ENCODE data around the gene WDR13. TPM values are rescaled to one million over a fixed set of nuclear protein-coding genes. Genes with fewer than 3 reads are reported as not detected.
A peak's percentile ranks its signal among the peaks of the same experiment; 100 is the strongest.

The WDR13 gene
- total RNA-seq, 2 donors from 2014 or later, result 51.3 to 51.9 TPM

GRCh38 chrX:48601741-48602394, 4.6 kb downstream of the WDR13 start:
- Mint-ChIP-seq H3K36me3 (ENCODE audit: low read depth) (peaks cover 29% of the 10 kb centered on the region), H3K4me1 (peaks cover 2% of the 10 kb centered on the region)
- 84 to 100% methylated on average over 3 to 16 of the region's 17 CpGs for WGBS, 2 experiments (ENCODE audit: insufficient coverage in 1 of 2, insufficient read length in 1 of 2)

GRCh38 chrX:48604701-48605100, 7.4 kb downstream of the WDR13 start:
- Mint-ChIP-seq H3K4me3 (no peak overlapping the region), H3K9me3 (peaks cover 67% of the 10 kb centered on the region), H3K36me3 (ENCODE audit: low read depth) (peaks cover 27% of the 10 kb centered on the region), H3K4me1 (no peaks in the 10 kb centered on the region), H3K27me3 (ENCODE audit: insufficient read depth) (no peaks in the 10 kb centered on the region), H3K27ac (no peak overlapping the region)
- WGBS, 2 experiments (ENCODE audit: insufficient coverage in 1 of 2, insufficient read length in 1 of 2), result 93 to 98% methylated on average over 7 to 16 of the region's 16 CpGs
- DNase-seq, result no peak
- H3K9me3 ChIP-seq (ENCODE audit: control insufficient read depth, low read length), result no peaks in the 10 kb centered on the region
- TF ChIP-seq, protein P1, sequence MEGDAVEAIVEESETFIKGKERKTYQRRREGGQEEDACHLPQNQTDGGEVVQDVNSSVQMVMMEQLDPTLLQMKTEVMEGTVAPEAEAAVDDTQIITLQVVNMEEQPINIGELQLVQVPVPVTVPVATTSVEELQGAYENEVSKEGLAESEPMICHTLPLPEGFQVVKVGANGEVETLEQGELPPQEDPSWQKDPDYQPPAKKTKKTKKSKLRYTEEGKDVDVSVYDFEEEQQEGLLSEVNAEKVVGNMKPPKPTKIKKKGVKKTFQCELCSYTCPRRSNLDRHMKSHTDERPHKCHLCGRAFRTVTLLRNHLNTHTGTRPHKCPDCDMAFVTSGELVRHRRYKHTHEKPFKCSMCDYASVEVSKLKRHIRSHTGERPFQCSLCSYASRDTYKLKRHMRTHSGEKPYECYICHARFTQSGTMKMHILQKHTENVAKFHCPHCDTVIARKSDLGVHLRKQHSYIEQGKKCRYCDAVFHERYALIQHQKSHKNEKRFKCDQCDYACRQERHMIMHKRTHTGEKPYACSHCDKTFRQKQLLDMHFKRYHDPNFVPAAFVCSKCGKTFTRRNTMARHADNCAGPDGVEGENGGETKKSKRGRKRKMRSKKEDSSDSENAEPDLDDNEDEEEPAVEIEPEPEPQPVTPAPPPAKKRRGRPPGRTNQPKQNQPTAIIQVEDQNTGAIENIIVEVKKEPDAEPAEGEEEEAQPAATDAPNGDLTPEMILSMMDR (conservative IDR thresholded peaks at IDR 0.05), result no peak
- H3K36me3 ChIP-seq (ENCODE audit: control insufficient read depth, insufficient read depth, low read length), result peaks cover 4% of the 10 kb centered on the region
- no peaks in the 10 kb centered on the region for H3K27me3 ChIP-seq (ENCODE audit: control insufficient read depth, insufficient read depth, low read length, poor library complexity, severe bottlenecking)
- H3K4me1 ChIP-seq (ENCODE audit: control insufficient read depth, insufficient read depth, low read length), result no peaks in the 10 kb centered on the region
- no peak overlapping the region for H3K9ac ChIP-seq (ENCODE audit: extremely low read depth, low read length, poor library complexity, severe bottlenecking)
- no peak overlapping the region for H3K4me3 ChIP-seq (ENCODE audit: low read length)
- no peak overlapping the region for H3K27ac ChIP-seq (ENCODE audit: low read depth, low read length)

More at GRCh38 chrX:48601741-48602394, 4.6 kb downstream of the WDR13 start:
- peaks cover 4% of the 10 kb centered on the region for H3K4me1 ChIP-seq (ENCODE audit: control insufficient read depth, insufficient read depth, low read length)
- no peak for DNase-seq
- H3K36me3 ChIP-seq (ENCODE audit: control insufficient read depth, insufficient read depth, low read length), result peaks cover 8% of the 10 kb centered on the region
- no peaks in the 10 kb centered on the region for H3K27me3 ChIP-seq (ENCODE audit: control insufficient read depth, insufficient read depth, low read length, poor library complexity, severe bottlenecking)
- no peaks in the 10 kb centered on the region for H3K27me3 Mint-ChIP-seq (ENCODE audit: insufficient read depth)
- TF ChIP-seq, protein P1 (conservative IDR thresholded peaks at IDR 0.05), result no peak
- no peak overlapping the region for H3K27ac Mint-ChIP-seq
- H3K4me3 Mint-ChIP-seq, result no peak overlapping the region
- peaks cover 72% of the 10 kb centered on the region for H3K9me3 Mint-ChIP-seq
- H3K9ac ChIP-seq (ENCODE audit: extremely low read depth, low read length, poor library complexity, severe bottlenecking), result no peak overlapping the region
- no peak overlapping the region for H3K27ac ChIP-seq (ENCODE audit: low read depth, low read length)
- no peak overlapping the region for H3K4me3 ChIP-seq (ENCODE audit: low read length)
- H3K9me3 ChIP-seq (ENCODE audit: control insufficient read depth, low read length), result no peaks in the 10 kb centered on the region

- H3K4me1 ChIP-seq (ENCODE audit: control insufficient read depth, insufficient read depth, low read length), result no peaks in the 10 kb centered on the region
- H3K9me3 ChIP-seq (ENCODE audit: control insufficient read depth, low read length), result no peaks in the 10 kb centered on the region
- no peaks in the 10 kb centered on the region for H3K27me3 ChIP-seq (ENCODE audit: control insufficient read depth, insufficient read depth, low read length, poor library complexity, severe bottlenecking)
- peaks cover 23% of the 10 kb centered on the region for H3K36me3 Mint-ChIP-seq (ENCODE audit: low read depth)
- H3K27ac ChIP-seq (ENCODE audit: low read depth, low read length), result no peak overlapping the region
- H3K4me3 ChIP-seq (ENCODE audit: low read length), result no peak overlapping the region
- WGBS, 2 experiments (ENCODE audit: insufficient coverage in 1 of 2, insufficient read length in 1 of 2), result 86% methylated on average over 6 of the region's 6 CpGs; no CpG with 5 or more reads in 1 of the 2 experiments
- H3K27ac Mint-ChIP-seq, result no peak overlapping the region
- no peaks in the 10 kb centered on the region for H3K27me3 Mint-ChIP-seq (ENCODE audit: insufficient read depth)
- no peaks in the 10 kb centered on the region for H3K4me1 Mint-ChIP-seq
- H3K9ac ChIP-seq (ENCODE audit: extremely low read depth, low read length, poor library complexity, severe bottlenecking), result no peak overlapping the region
- H3K4me3 Mint-ChIP-seq, result no peak overlapping the region
- TF ChIP-seq, protein P1 (conservative IDR thresholded peaks at IDR 0.05), result peak; percentile 54
- peak; percentile 58 for DNase-seq
- no peaks in the 10 kb centered on the region for H3K36me3 ChIP-seq (ENCODE audit: control insufficient read depth, insufficient read depth, low read length)
- H3K9me3 Mint-ChIP-seq, result peaks cover 66% of the 10 kb centered on the region
Measured at GRCh38 chrX:48606091-48606490, 8.8 kb downstream of the WDR13 start.
